Tibial nerve (tissue), 4 donors: Measurements from ENCODE around the gene SKAP1. TPM values are rescaled to one million over a fixed set of nuclear protein-coding genes. Genes with fewer than 3 reads are reported as not detected.
A peak's percentile ranks its signal among the peaks of the same experiment; 100 is the strongest.

Experiments used
- DNase-seq, 2 donors: peaks; one replicate each; pipeline ENCODE4 v3.0.0-alpha.2; 2019; ENCODE audit warnings: low spot score in 2 of 2
- H3K27ac ChIP-seq, 4 donors: fragments of 200-600 bp; sonication (generic) in 3 of 4; one replicate each; pipeline ENCODE4 v1.5.1; 2017 to 2019; ENCODE audit warnings: mild to moderate bottlenecking in 1 of 4
- H3K27me3 ChIP-seq, 2 donors: fragments of 200-600 bp; sonication (generic) in 1 of 2; one replicate each; pipeline versions ENCODE4 v1.5.1 to v1.6.0; 2017 to 2019
- H3K36me3 ChIP-seq, 3 donors: fragments of 200-600 bp; sonication (generic); one replicate each; pipeline ENCODE4 v1.5.1; 2018 to 2019
- H3K4me1 ChIP-seq, 4 donors: fragments of 200-600 bp; sonication (generic) in 3 of 4; one replicate each; pipeline ENCODE4 v1.5.1; 2017 to 2019
- H3K4me3 ChIP-seq, 4 donors: fragments of 200-600 bp; sonication (generic) in 3 of 4; one replicate each; pipeline ENCODE4 v1.5.1; 2017 to 2019; ENCODE audit warnings: mild to moderate bottlenecking in 1 of 4, moderate library complexity in 1 of 4
- H3K9me3 ChIP-seq, 4 donors: fragments of 200-600 bp; sonication (generic) in 3 of 4; one replicate each; pipeline ENCODE4 v1.5.1; 2017 to 2019
- CTCF ChIP-seq, 5 experiments: fragments of 200-600 bp in 3 of 5; fragments of 450-650 bp in 2 of 5; sonication (generic) in 3 of 5; IDR thresholded peaks; one replicate each; pipeline ENCODE4 v1.5.1; 2016 to 2019; ENCODE audit warnings: antibody characterized with exemption in 5 of 5, mild to moderate bottlenecking in 3 of 5, moderate library complexity in 2 of 5
- EP300 ChIP-seq, 2 donors: sonication (generic); formaldehyde crosslinking; IDR thresholded peaks; one replicate each; pipeline ENCODE4 v1.6.1; 2017; ENCODE audit warnings: antibody characterized with exemption in 2 of 2, mild to moderate bottlenecking in 1 of 2
- POLR2A ChIP-seq, 2 donors: fragments of 450-650 bp; IDR thresholded peaks; one replicate each; pipeline ENCODE4 v1.6.1; 2017; ENCODE audit warnings: antibody characterized with exemption in 2 of 2, mild to moderate bottlenecking in 2 of 2, moderate library complexity in 2 of 2
- WGBS, 2 donors: methylation state at CpG; one replicate each; pipeline ENCODE4 v1.1.5; 2018; 5-methylcytosine and 5-hydroxymethylcytosine counted together
- total RNA-seq, 4 donors: library from RNA; depleted of rRNA; stranded (reverse); fragments of >200 nt; gene quantifications; one replicate each; pipeline ENCODE4 v1.1.0, GENCODE V29; 2016

The SKAP1 gene
- 1 to 10 TPM in 3 of 4 donors, under 1 TPM in 1; 0.59 to 2.0 (median 1.3) TPM for total RNA-seq

- Histone ChIP-seq H3K4me3 (peak within 1 kb of the TSS in 2 of 4 donors; percentile 11 to 41), H3K4me1 (peaks cover 0 to 6% (median 0%) of the 10 kb centered on the region in 4 donors), H3K9me3 (no peaks in the 10 kb centered on the region), H3K27me3 (peaks cover 0 to 68% of the 10 kb centered on the region in 2 donors), H3K36me3 (no peaks in the 10 kb centered on the region), H3K27ac (peak within 1 kb of the TSS in 1 of 4 donors; percentile 59)
- 23 to 28% methylated on average over 30 to 48 of the region's 65 CpGs for WGBS, 2 donors
- no peak for DNase-seq
- TF ChIP-seq POLR2A (IDR thresholded peaks at IDR 0.05): no peak
- TF ChIP-seq EP300 (IDR thresholded peaks at IDR 0.05): no peak
- TF ChIP-seq CTCF (IDR thresholded peaks at IDR 0.05): no peak
Measured at GRCh38 chr17:48429638-48430586, at the start of gene SKAP1. SKAP1 (minus strand) TSS chr17:48430214.

- H3K4me3 ChIP-seq: no peak overlapping the region
- DNase-seq: no peak
- no peaks in the 10 kb centered on the region for H3K9me3 ChIP-seq
- H3K27me3 ChIP-seq: peaks cover 0 to 8% of the 10 kb centered on the region in 2 donors
- H3K4me1 ChIP-seq: peaks cover 0 to 11% (median 1%) of the 10 kb centered on the region in 4 donors
- H3K27ac ChIP-seq: no peak overlapping the region
- no peaks in the 10 kb centered on the region for H3K36me3 ChIP-seq
- TF ChIP-seq EP300 (IDR thresholded peaks at IDR 0.05) (no peak), CTCF (IDR thresholded peaks at IDR 0.05) (no peak), POLR2A (IDR thresholded peaks at IDR 0.05) (no peak)
- 43 to 45% methylated on average over 2 of the region's 2 CpGs for WGBS, 2 donors
Measured at GRCh38 chr17:48479014-48479402, 49.0 kb upstream of the SKAP1 start.

- Histone ChIP-seq H3K9me3 (no peaks in the 10 kb centered on the region), H3K4me1 (peaks cover 0 to 5% (median 1%) of the 10 kb centered on the region in 4 donors), H3K36me3 (no peaks in the 10 kb centered on the region), H3K27me3 (peaks cover 0 to 8% of the 10 kb centered on the region in 2 donors), H3K4me3 (no peak overlapping the region), H3K27ac (no peak overlapping the region)
- TF ChIP-seq EP300 (IDR thresholded peaks at IDR 0.05) (no peak), CTCF (IDR thresholded peaks at IDR 0.05) (no peak), POLR2A (IDR thresholded peaks at IDR 0.05) (no peak)
- 70 to 72% methylated on average over 9 of the region's 9 CpGs for WGBS, 2 donors
- DNase-seq: no peak
Measured at GRCh38 chr17:48478224-48479013, 48.4 kb upstream of the SKAP1 start.

- Histone ChIP-seq H3K27me3 (peaks cover 0 to 17% of the 10 kb centered on the region in 2 donors), H3K4me3 (no peak overlapping the region), H3K9me3 (no peaks in the 10 kb centered on the region), H3K4me1 (no peaks in the 10 kb centered on the region), H3K36me3 (no peaks in the 10 kb centered on the region), H3K27ac (no peak overlapping the region)
- 26 to 44% methylated on average over 1 of the region's 1 CpG for WGBS, 2 donors
- no peak for DNase-seq
- TF ChIP-seq CTCF (IDR thresholded peaks at IDR 0.05) (no peak), POLR2A (IDR thresholded peaks at IDR 0.05) (no peak), EP300 (IDR thresholded peaks at IDR 0.05) (no peak)
Measured at GRCh38 chr17:48477221-48477620, 47.2 kb upstream of the SKAP1 start.
